Measurements from ENCODE around the gene LMTK3.

Gene LMTK3

GRCh38 chr19:48509467-48510194 lies 2.0 kb downstream of the LMTK3 start:
- Histone ChIP-seq H3K27ac (ENCODE audit: low read length) (no peak overlapping the region), H3K9me3 (ENCODE audit: insufficient read depth, low read length, severe bottlenecking) (no peaks in the 10 kb centered on the region), H3K79me2 (ENCODE audit: insufficient read depth, low read length) (no peaks in the 10 kb centered on the region), H3K4me1 (ENCODE audit: insufficient read depth, low read length) (peaks cover 28% of the 10 kb centered on the region), H3K27me3 (ENCODE audit: insufficient read depth, low read length, poor library complexity) (no peaks in the 10 kb centered on the region), H3K4me3 (ENCODE audit: low read depth in 1 of 2, low read length in 2 of 2) (no peak overlapping the region), H3K4me2 (ENCODE audit: insufficient read depth, low read length) (no peak overlapping the region), H3K9ac (ENCODE audit: low read depth, low read length) (no peak overlapping the region), H3K36me3 (ENCODE audit: insufficient read depth, low read length) (no peaks in the 10 kb centered on the region), H2AFZ (ENCODE audit: low read depth, low read length) (no peak overlapping the region), H4K20me1 (ENCODE audit: insufficient read depth, low read length) (no peaks in the 10 kb centered on the region)
- no peak for DNase-seq
- no peak for TF ChIP-seq CTCF (IDR thresholded peaks at IDR 0.05; ENCODE audit: borderline replicate concordance, extremely low read depth, low read length, poor library complexity, severe bottlenecking)
- no peak for TF ChIP-seq EZH2 (IDR thresholded peaks at IDR 0.05; ENCODE audit: borderline replicate concordance, low read depth, low read length, severe bottlenecking)
- ATAC-seq (ENCODE audit: insufficient read depth, low read depth): no peak

GRCh38 chr19:48508729-48509411 lies 2.8 kb downstream of the LMTK3 start:
- ATAC-seq (ENCODE audit: insufficient read depth, low read depth) (no peak), DNase-seq (no peak)
- Histone ChIP-seq H3K9ac (ENCODE audit: low read depth, low read length) (no peak overlapping the region), H3K27me3 (ENCODE audit: insufficient read depth, low read length, poor library complexity) (no peaks in the 10 kb centered on the region), H3K4me1 (ENCODE audit: insufficient read depth, low read length) (peaks cover 23% of the 10 kb centered on the region), H3K27ac (ENCODE audit: low read length) (no peak overlapping the region), H4K20me1 (ENCODE audit: insufficient read depth, low read length) (no peaks in the 10 kb centered on the region), H2AFZ (ENCODE audit: low read depth, low read length) (no peak overlapping the region), H3K36me3 (ENCODE audit: insufficient read depth, low read length) (no peaks in the 10 kb centered on the region), H3K9me3 (ENCODE audit: insufficient read depth, low read length, severe bottlenecking) (no peaks in the 10 kb centered on the region), H3K4me2 (ENCODE audit: insufficient read depth, low read length) (no peak overlapping the region), H3K4me3 (ENCODE audit: low read depth in 1 of 2, low read length in 2 of 2) (no peak overlapping the region), H3K79me2 (ENCODE audit: insufficient read depth, low read length) (no peaks in the 10 kb centered on the region)
- TF ChIP-seq CTCF (IDR thresholded peaks at IDR 0.05; ENCODE audit: borderline replicate concordance, extremely low read depth, low read length, poor library complexity, severe bottlenecking): no peak
- no peak for TF ChIP-seq EZH2 (IDR thresholded peaks at IDR 0.05; ENCODE audit: borderline replicate concordance, low read depth, low read length, severe bottlenecking)

GRCh38 chr19:48507911-48508439 lies 3.7 kb downstream of the LMTK3 start:
- Histone ChIP-seq H3K9me3 (ENCODE audit: insufficient read depth, low read length, severe bottlenecking) (no peaks in the 10 kb centered on the region), H3K27me3 (ENCODE audit: insufficient read depth, low read length, poor library complexity) (no peaks in the 10 kb centered on the region), H3K4me2 (ENCODE audit: insufficient read depth, low read length) (no peak overlapping the region), H3K4me1 (ENCODE audit: insufficient read depth, low read length) (peaks cover 14% of the 10 kb centered on the region), H3K27ac (ENCODE audit: low read length) (no peak overlapping the region), H2AFZ (ENCODE audit: low read depth, low read length) (no peak overlapping the region), H3K9ac (ENCODE audit: low read depth, low read length) (no peak overlapping the region), H3K4me3 (ENCODE audit: low read depth in 1 of 2, low read length in 2 of 2) (no peak overlapping the region), H3K36me3 (ENCODE audit: insufficient read depth, low read length) (no peaks in the 10 kb centered on the region), H4K20me1 (ENCODE audit: insufficient read depth, low read length) (no peaks in the 10 kb centered on the region), H3K79me2 (ENCODE audit: insufficient read depth, low read length) (no peaks in the 10 kb centered on the region)
- DNase-seq (no peak), ATAC-seq (ENCODE audit: insufficient read depth, low read depth) (no peak)
- no peak for TF ChIP-seq EZH2 (IDR thresholded peaks at IDR 0.05; ENCODE audit: borderline replicate concordance, low read depth, low read length, severe bottlenecking)
- TF ChIP-seq CTCF (IDR thresholded peaks at IDR 0.05; ENCODE audit: borderline replicate concordance, extremely low read depth, low read length, poor library complexity, severe bottlenecking): no peak

Measured in DND-41 (cell line).